Ramos (cell line): ENCODE data around the gene ADK.
"Not testable (repeated sequence)": the region's sequence is repeated elsewhere in the genome, so short reads cannot be mapped to it uniquely, and the experiment has no call there.

Experiments used
- in situ Hi-C: fragments of 300-500 bp; cut with MboI; formaldehyde crosslinking; loops from one replicate; pipeline ENCODE4 v1.14.3; 2022; ENCODE audit warnings: low sequenced_read_pairs; ENCODE audit not compliant: unreplicated experiment

ADK gene

GRCh38 chr10:74575912-74576311, 424.9 kb downstream of the ADK start:
- in situ Hi-C loops: no loop called here

DNA sequence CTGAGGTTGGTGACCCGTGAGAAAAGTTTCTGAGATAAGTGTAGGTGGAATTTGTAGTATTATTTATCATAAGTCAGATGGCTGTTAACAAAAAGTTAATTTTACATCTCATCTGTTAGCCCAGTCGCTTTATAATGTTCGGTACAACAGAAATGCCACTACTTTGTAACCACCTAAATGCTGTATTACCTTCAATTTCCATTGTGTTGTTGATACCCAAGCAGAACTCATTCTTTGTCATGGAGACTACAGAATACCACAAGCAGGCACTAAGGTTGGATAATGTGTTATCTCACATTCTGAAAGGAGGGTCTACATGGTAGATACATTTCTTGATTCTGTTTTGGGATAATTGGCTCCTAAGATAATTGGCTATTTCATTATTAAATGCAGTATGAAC, 425.6 kb downstream of the ADK start:
- in situ Hi-C loops: no loop called here

DNA sequence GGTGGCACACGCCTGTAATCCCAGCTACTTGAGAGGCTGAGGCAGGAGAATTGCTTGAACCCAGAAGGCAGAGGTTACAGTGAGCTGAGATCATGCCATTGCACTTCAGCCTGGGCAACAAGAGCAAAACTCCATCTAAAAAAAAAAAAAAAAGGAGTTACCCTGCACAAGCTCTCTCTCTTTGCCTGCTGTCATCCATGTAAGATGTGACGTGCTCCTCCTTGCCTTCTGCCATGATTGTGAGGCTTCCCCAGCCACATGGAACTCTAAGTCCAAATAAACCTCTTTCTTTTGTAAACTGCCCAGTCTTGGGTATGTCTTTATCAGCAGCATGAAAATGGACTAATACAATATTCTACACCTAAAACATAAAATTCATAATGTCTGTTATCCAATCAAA, 429.4 kb downstream of the ADK start:
- in situ Hi-C loops: not testable (repeated sequence)

DNA sequence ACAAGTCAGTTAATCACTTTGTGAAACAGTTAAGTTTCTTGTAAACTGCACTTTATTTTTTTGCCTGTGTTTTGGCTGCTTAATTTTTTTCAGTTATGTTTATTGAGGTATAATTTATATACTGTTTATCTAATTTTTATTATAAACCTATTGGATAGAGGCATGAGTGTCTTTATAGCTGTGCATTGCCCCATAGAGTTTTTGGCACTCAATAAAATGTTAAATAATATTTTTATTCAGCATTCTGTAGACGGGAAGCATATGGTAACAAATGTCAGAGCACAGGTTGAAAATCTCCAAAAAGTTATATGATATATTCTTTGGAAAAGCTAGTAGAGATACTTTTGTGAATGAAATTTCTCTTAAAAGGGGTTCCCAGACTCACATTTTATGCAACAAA, 431.5 kb downstream of the ADK start:
- in situ Hi-C loops: no loop called here

DNA sequence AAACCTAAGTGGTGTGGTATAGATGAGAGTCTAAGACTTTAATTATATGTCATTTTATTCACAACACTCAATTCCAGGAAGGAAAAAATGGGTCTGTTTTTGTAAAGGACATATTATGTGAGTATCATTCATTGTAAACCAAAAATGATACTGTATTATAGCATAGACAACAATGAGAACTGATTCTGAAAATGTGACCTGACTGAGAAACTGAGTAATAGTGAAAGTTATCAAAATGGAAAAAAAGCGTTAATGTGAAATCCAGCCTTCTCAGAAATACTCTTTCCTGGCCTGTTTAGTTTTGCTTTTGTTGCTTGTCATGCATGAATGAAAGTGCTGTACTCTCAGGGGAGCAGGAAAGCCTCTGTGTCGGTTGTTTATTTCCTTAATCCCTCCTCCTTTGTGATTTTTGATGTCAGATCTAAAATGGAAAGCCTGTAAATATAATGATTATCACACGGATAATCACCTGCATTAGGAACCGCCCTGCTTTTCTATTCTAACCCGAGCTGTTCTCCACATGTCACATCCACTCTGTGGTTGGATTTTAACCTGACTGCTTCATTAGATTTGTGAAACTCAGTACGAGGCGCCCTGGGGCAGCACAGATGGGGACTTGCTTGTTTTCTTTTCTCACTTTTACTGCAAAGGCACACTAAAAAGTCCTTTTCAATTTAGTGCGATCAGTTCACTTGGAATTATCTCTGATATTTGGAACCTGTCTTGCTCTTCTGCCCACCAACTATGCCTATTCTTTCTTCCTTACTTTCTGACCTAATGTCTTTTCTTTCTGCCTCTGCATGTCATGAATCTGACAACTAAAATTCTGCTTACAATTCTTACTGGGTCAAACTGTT, 434.4 kb downstream of the ADK start:
- in situ Hi-C loops: no loop called here

- in situ Hi-C loops: no loop called here
Measured at GRCh38 chr10:74586088-74586585, 435.1 kb downstream of the ADK start.

DNA sequence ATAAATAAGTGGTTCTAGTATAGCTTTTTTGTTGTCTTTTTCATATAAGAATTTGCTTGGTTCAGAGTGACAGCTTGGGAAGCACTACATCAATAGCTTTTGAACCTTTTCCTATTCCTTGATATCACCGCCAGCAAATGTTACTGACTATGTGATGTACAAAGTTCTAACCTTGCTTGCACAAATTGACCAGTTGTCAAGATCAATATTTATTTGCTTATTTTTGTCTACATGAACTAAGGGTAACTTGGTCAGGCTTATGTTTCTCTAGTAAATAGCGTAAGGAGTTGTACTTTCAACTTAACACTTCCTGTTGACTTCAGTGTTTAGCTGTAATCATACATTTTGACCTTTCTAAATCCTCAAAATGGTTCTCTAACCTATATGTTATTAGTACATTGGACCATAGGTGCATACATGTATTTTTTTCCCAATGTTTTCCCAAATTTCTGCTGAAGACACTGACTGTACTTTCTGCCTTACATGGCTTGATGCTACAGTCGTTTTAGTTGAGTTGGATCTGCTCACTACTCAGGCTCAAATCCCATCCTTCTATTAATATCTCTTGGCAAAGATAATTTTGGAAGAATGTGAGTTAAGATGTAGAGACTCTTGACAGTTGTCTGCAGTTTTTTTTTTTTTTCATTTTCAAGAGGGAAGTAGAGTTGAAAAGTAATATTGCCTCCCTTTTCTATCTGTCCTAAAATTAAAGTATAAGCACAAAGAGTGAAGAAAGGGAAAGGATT, 436.3 kb downstream of the ADK start:
- in situ Hi-C loops: no loop called here

- in situ Hi-C loops: no loop called here
Measured at GRCh38 chr10:74589226-74589673, 438.2 kb downstream of the ADK start.

- in situ Hi-C loops: no loop called here
Measured at GRCh38 chr10:74589851-74590250, 438.8 kb downstream of the ADK start.

DNA sequence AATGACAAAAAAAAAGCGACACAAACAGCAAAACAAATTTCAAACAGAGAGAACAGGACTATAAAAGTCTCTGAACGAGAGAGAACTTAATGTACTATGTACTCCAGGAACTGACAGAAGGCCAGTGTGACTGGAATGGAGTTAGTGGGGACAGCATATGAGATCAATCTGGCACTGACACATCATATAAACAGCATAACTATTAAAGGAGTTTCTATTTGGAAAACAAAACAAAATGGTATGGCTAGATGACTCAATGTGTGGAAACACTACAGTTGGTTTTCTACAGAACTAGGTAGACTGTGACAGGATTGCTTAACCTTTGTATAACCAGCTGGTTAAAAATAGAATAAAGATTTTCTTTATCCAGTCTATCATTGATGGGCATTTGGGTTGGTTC, 442.4 kb downstream of the ADK start:
- in situ Hi-C loops: no loop called here

GRCh38 chr10:74596713-74597112, 445.7 kb downstream of the ADK start:
- in situ Hi-C loops: no loop called here

- in situ Hi-C loops: no loop called here
Measured at GRCh38 chr10:74598891-74599566, 448.0 kb downstream of the ADK start.

DNA sequence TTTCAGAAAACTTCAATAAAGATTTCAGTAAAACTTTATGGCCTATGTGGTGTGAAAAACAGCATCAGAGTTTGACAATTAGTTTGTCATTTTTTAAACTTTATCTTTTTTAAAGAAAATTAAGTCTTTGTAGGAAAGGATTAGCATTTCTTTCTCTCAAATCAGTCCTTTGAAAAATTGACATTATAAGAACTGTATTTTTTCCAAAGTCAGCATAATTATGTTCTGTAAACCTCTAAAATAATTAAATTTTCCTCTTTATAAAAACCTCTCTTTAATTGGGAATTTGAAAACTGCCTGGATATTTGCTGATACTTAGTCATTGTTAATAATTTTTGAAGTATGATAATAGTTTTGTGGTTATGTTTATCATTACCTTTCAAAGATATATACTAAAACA, 448.7 kb downstream of the ADK start:
- in situ Hi-C loops: no loop called here

DNA sequence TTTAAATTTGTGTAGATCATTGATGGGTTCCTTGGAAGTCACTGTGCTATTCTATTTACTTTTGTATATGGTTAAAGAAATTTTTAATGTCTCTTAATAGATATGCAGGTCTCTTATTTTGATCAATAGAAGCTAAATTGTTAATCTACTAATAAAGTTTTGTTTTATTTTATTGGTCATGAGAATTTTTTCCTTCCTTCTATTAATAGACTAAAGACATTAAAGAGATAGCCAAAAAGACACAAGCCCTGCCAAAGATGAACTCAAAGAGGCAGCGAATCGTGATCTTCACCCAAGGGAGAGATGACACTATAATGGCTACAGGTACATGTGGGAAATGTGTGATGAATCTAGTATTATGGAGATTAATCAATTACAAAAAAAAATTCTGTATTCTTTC, 449.1 kb downstream of the ADK start:
- in situ Hi-C loops: no loop called here

- in situ Hi-C loops: no loop called here
Measured at GRCh38 chr10:74602576-74602975, 451.6 kb downstream of the ADK start.

DNA sequence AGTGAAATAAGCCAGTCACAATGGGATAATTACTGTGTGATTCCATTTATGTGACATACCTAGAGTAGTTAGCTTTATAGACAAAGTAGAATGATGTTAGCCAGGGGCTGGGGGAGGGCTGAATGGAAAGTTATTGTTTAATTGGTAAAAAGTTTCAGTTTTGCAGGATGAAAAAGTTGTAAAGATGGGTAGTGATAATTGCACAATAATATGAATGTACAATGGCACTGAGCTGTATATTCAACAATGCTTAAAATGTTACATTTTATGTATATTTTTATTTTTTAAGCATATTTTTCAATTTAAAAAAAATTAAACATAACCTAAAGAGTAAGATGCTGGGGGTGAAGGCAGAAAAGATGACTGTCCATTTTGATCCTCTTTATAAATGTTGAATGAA, 459.3 kb downstream of the ADK start:
- in situ Hi-C loops: no loop called here

- in situ Hi-C loops: no loop called here
Measured at GRCh38 chr10:74612195-74612594, 461.2 kb downstream of the ADK start.

DNA sequence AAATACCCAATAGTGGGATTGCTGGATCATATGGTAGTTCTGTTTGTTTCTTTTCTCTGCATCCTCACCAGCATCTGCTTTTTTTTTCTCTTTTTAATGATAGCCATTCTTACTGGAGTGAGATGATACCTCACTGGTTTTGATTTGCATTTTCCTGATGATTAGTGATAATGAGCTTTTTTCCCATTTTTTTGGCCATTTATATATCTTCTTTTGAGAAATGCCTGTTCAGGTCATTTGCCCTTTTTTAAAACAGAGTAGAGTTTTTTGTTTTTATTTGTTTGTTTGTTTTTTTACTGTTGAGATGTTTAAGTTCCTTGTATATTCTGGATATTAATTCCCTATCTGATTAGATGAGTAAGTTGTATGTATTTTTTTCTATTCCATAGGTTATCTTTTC, 469.6 kb downstream of the ADK start:
- in situ Hi-C loops: no loop called here

- in situ Hi-C loops: no loop called here
Measured at GRCh38 chr10:74623786-74624185, 472.8 kb downstream of the ADK start.

DNA sequence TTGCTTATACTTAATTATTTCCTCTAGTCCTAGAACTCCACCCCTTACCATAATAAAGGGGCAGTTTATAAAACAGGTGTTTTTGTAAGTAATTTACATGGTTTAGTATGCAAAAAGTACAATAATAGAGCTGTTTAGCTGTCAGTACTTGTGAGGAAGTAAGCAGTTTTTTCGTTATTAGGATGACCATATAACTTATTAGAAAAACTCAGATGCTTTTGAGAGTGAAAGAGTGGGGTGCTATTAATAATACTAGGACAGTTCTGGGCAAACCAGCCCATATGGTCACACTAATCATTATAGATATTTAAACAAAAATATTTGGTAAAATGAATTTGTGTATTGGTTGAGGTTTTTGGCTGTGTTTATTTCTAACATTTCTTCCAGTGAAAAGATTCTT, 473.5 kb downstream of the ADK start:
- in situ Hi-C loops: no loop called here

GRCh38 chr10:74628136-74628535, 477.1 kb downstream of the ADK start:
- in situ Hi-C loops: no loop called here
